Liver (tissue), 9 donors: ENCODE data around the gene YIPF2. TPM values are rescaled to one million over a fixed set of nuclear protein-coding genes. Genes with fewer than 3 reads are reported as not detected.
"Not testable (repeated sequence)": the region's sequence is repeated elsewhere in the genome, so short reads cannot be mapped to it uniquely, and the experiment has no call there.

Experiments used
- DNase-seq: peaks from one replicate; pipeline ENCODE4 v3.0.0-alpha.2; 2017; ENCODE audit warnings: low spot score
- H3K27ac ChIP-seq, 2 donors: one replicate each; pipeline ENCODE4 v1.7.0; 2013; ENCODE audit warnings: inconsistent platforms in 2 of 2, low read length in 2 of 2, control low read depth in 1 of 2, low read depth in 1 of 2, mild to moderate bottlenecking in 1 of 2
- H3K27me3 ChIP-seq, 4 donors: one replicate each; pipeline versions ENCODE4 v1.6.1 to v1.7.0; 2013; ENCODE audit warnings: low read length in 3 of 4, inconsistent platforms in 1 of 4, mild to moderate bottlenecking in 1 of 4, moderate library complexity in 1 of 4; ENCODE audit not compliant: control insufficient read depth in 4 of 4, insufficient read depth in 4 of 4
- H3K36me3 ChIP-seq, 4 donors: one replicate each; pipeline versions ENCODE4 v1.6.1 to v1.7.0; 2013; ENCODE audit warnings: low read length in 3 of 4, mild to moderate bottlenecking in 3 of 4, low read depth in 1 of 4, moderate library complexity in 1 of 4; ENCODE audit not compliant: control insufficient read depth in 4 of 4, insufficient read depth in 3 of 4
- H3K4me1 ChIP-seq, 4 donors: one replicate each; pipeline versions ENCODE4 v1.6.1 to v1.7.0; 2013; ENCODE audit warnings: low read length in 3 of 4, mild to moderate bottlenecking in 3 of 4, moderate library complexity in 1 of 4; ENCODE audit not compliant: control insufficient read depth in 4 of 4, insufficient read depth in 4 of 4
- H3K4me3 ChIP-seq, 3 donors: one replicate each; pipeline versions ENCODE4 v1.6.1 to v1.7.0; 2013; ENCODE audit warnings: low read length in 3 of 3, control low read depth in 1 of 3, low read depth in 1 of 3, mild to moderate bottlenecking in 1 of 3
- H3K9ac ChIP-seq, 2 donors: one replicate each; pipeline ENCODE4 v1.7.0; 2013; ENCODE audit warnings: low read length in 2 of 2, mild to moderate bottlenecking in 2 of 2, moderate library complexity in 2 of 2, control low read depth in 1 of 2, low read depth in 1 of 2
- H3K9me3 ChIP-seq, 4 donors: one replicate each; pipeline versions ENCODE4 v1.6.1 to v1.7.0; 2013; ENCODE audit warnings: low read length in 3 of 4; ENCODE audit not compliant: control insufficient read depth in 4 of 4
- CTCF ChIP-seq: fragments of 150-350 bp; IDR thresholded peaks from 2 replicates; pipeline ENCODE4 v1.5.1; 2017; ENCODE audit warnings: improper control_type of control experiment, low read depth, low read length; ENCODE audit not compliant: missing input control
- HNF4G ChIP-seq: IDR thresholded peaks from 2 replicates; pipeline ENCODE4 v1.6.1; 2016; ENCODE audit warnings: antibody characterized with exemption
- NR2F2 ChIP-seq: IDR thresholded peaks from 2 replicates; pipeline ENCODE4 v1.6.1; 2016; ENCODE audit warnings: antibody characterized with exemption
- RAD21 ChIP-seq, 2 donors: IDR thresholded peaks; 2 replicates each; pipeline ENCODE4 v1.6.1; 2016; ENCODE audit warnings: antibody characterized with exemption in 2 of 2, mild to moderate bottlenecking in 2 of 2
- TAF1 ChIP-seq: conservative IDR thresholded peaks from 2 replicates; pipeline ENCODE4 v1.6.1; 2016; ENCODE audit warnings: antibody characterized with exemption, mild to moderate bottlenecking
- ZBTB33 ChIP-seq: IDR thresholded peaks from 2 replicates; pipeline ENCODE4 v1.6.1; 2016; ENCODE audit warnings: antibody characterized with exemption
- WGBS: extraction: QIAGEN DNeasy Blood & Tissue Kit; methylation state at CpG from one replicate; pipeline ENCODE4 v1.1.7; 2013; 5-methylcytosine and 5-hydroxymethylcytosine counted together
- polyA plus RNA-seq, 2 donors: library from polyadenylated mRNA; stranded (reverse) in 1 of 2; unstranded in 1 of 2; fragments of 200-250 nt in 1 of 2; fragments of >200 nt in 1 of 2; fragmentation: Nextera tagmentation in 1 of 2; extraction: Ambion mirVana in 1 of 2; gene quantifications; one replicate each; pipeline versions ENCODE4 v1.2.1 to v1.2.3, GENCODE V29; 2013 to 2015
- total RNA-seq, 2 donors: library from RNA; depleted of rRNA; stranded (reverse); fragments of >200 nt; gene quantifications; one replicate each; pipeline ENCODE4 v1.2.3, GENCODE V29; 2014
- TF ChIP-seq, protein P1 (sequence below): IDR thresholded peaks from 2 replicates; pipeline ENCODE4 v1.6.1; 2016; ENCODE audit warnings: antibody characterized with exemption, mild to moderate bottlenecking
- donor health status: healthy.
- donor health status: healthy.
- donor health status: healthy.
- donor health status: healthy.
- donor health status: healthy.

Gene YIPF2
- total and polyA plus RNA-seq, 4 donors = 13.2 to 37.4 (median 35.8) TPM

GRCh38 chr19:10943412-10943811, 15.0 kb upstream of the YIPF2 start:
- H3K4me1 ChIP-seq = peaks cover 0 to 19% (median 15%) of the 10 kb centered on the region in 4 donors
- H3K27me3 ChIP-seq, H3K4me3 ChIP-seq, H3K36me3 ChIP-seq, DNase-seq, H3K9me3 ChIP-seq, H3K9ac ChIP-seq, H3K27ac ChIP-seq: not testable (repeated sequence)
- 84% methylated on average over 4 of the region's 4 CpGs for WGBS

GRCh38 chr19:10941649-10942048, 13.2 kb upstream of the YIPF2 start:
- H3K36me3 ChIP-seq, DNase-seq, H3K4me3 ChIP-seq, H3K9ac ChIP-seq, H3K9me3 ChIP-seq, H3K27ac ChIP-seq, H3K27me3 ChIP-seq: not testable (repeated sequence)
- peaks cover 0 to 16% (median 12%) of the 10 kb centered on the region in 4 donors for H3K4me1 ChIP-seq
- WGBS = 66% methylated on average over 14 of the region's 14 CpGs

DNA sequence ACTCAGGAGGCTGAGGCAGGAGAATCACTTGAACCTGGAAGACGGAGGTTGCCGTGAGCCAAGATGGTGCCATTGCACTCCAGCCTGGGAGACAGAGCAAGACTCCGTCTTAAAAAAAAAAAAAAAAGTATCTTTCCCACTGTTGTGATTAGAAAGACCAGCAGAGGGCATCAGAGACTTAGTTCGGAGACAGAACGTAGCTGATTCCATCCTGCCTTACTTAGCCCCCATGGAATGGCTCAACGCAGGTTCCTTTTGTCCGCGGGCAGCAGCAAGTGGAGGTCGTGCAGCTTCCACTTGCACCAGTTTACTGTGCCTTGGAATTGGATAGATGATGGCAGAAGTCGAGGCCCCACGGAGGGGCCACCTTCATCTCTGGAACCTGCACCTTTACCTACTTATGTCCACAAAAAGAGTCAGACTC, 8.2 kb upstream of the YIPF2 start:
- H3K36me3 ChIP-seq = peaks cover 0 to 1% (median 0%) of the 10 kb centered on the region in 4 donors
- no peak overlapping the region for H3K4me3 ChIP-seq
- TF ChIP-seq CTCF (peak; percentile 55), TAF1 (no peak), ZBTB33 (no peak), RAD21 (IDR thresholded peaks at IDR 0.05) (peak; percentile 79 to 82), NR2F2 (no peak), HNF4G (no peak)
- TF ChIP-seq, protein P1, sequence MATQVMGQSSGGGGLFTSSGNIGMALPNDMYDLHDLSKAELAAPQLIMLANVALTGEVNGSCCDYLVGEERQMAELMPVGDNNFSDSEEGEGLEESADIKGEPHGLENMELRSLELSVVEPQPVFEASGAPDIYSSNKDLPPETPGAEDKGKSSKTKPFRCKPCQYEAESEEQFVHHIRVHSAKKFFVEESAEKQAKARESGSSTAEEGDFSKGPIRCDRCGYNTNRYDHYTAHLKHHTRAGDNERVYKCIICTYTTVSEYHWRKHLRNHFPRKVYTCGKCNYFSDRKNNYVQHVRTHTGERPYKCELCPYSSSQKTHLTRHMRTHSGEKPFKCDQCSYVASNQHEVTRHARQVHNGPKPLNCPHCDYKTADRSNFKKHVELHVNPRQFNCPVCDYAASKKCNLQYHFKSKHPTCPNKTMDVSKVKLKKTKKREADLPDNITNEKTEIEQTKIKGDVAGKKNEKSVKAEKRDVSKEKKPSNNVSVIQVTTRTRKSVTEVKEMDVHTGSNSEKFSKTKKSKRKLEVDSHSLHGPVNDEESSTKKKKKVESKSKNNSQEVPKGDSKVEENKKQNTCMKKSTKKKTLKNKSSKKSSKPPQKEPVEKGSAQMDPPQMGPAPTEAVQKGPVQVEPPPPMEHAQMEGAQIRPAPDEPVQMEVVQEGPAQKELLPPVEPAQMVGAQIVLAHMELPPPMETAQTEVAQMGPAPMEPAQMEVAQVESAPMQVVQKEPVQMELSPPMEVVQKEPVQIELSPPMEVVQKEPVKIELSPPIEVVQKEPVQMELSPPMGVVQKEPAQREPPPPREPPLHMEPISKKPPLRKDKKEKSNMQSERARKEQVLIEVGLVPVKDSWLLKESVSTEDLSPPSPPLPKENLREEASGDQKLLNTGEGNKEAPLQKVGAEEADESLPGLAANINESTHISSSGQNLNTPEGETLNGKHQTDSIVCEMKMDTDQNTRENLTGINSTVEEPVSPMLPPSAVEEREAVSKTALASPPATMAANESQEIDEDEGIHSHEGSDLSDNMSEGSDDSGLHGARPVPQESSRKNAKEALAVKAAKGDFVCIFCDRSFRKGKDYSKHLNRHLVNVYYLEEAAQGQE = no peak
- 2% methylated on average over 11 of the region's 11 CpGs for WGBS
- DNase-seq = no peak
- no peaks in the 10 kb centered on the region for H3K27me3 ChIP-seq
- H3K4me1 ChIP-seq = peaks cover 0 to 10% (median 8%) of the 10 kb centered on the region in 4 donors
- no peaks in the 10 kb centered on the region for H3K9me3 ChIP-seq
- H3K27ac ChIP-seq = no peak overlapping the region
- H3K9ac ChIP-seq = no peak overlapping the region
